ENCODE data around the gene TUT4. TPM values are rescaled to one million over a fixed set of nuclear protein-coding genes. Genes with fewer than 3 reads are reported as not detected.

Gene TUT4
- total and polyA plus RNA-seq, 4 donors, result 16.4 to 142 (median 28.5) TPM

GRCh38 chr1:52487632-52488031 lies 65.3 kb downstream of the TUT4 start:
- Histone ChIP-seq H3K9ac (ENCODE audit: insufficient read depth in 1 of 2, low read length in 2 of 2) (no peak overlapping the region), H3K27ac (ENCODE audit: low read depth in 1 of 2, low read length in 1 of 2) (no peak overlapping the region), H3K27me3 (ENCODE audit: control insufficient read depth in 3 of 3, insufficient read depth in 3 of 3, low read length in 2 of 3) (no peaks in the 10 kb centered on the region), H3K4me1 (ENCODE audit: control insufficient read depth in 5 of 5, insufficient read depth in 5 of 5, low read length in 5 of 5) (no peaks in the 10 kb centered on the region), H3K9me3 (ENCODE audit: control insufficient read depth in 4 of 4, insufficient read depth in 3 of 4, low read length in 3 of 4) (no peaks in the 10 kb centered on the region), H3K4me3 (no peak overlapping the region), H3K36me3 (ENCODE audit: control insufficient read depth in 4 of 4, insufficient read depth in 4 of 4, low read length in 4 of 4) (peaks cover 0 to 10% (median 2%) of the 10 kb centered on the region in 4 donors)
- 99% methylated on average over 2 of the region's 2 CpGs for WGBS, 2 donors
- TF ChIP-seq, protein P1, sequence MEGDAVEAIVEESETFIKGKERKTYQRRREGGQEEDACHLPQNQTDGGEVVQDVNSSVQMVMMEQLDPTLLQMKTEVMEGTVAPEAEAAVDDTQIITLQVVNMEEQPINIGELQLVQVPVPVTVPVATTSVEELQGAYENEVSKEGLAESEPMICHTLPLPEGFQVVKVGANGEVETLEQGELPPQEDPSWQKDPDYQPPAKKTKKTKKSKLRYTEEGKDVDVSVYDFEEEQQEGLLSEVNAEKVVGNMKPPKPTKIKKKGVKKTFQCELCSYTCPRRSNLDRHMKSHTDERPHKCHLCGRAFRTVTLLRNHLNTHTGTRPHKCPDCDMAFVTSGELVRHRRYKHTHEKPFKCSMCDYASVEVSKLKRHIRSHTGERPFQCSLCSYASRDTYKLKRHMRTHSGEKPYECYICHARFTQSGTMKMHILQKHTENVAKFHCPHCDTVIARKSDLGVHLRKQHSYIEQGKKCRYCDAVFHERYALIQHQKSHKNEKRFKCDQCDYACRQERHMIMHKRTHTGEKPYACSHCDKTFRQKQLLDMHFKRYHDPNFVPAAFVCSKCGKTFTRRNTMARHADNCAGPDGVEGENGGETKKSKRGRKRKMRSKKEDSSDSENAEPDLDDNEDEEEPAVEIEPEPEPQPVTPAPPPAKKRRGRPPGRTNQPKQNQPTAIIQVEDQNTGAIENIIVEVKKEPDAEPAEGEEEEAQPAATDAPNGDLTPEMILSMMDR (IDR thresholded peaks at IDR 0.05; ENCODE audit: control extremely low read depth, extremely low read depth), result no peak
- DNase-seq, result no peak
- ATAC-seq (ENCODE audit: insufficient read depth, low FRiP score), result no peak

- no peak for DNase-seq
- Histone ChIP-seq H3K9me3 (ENCODE audit: control insufficient read depth in 4 of 4, insufficient read depth in 3 of 4, low read length in 3 of 4) (no peaks in the 10 kb centered on the region), H3K36me3 (ENCODE audit: control insufficient read depth in 4 of 4, insufficient read depth in 4 of 4, low read length in 4 of 4) (peaks cover 5 to 15% (median 9%) of the 10 kb centered on the region in 4 donors), H3K27ac (ENCODE audit: low read depth in 1 of 2, low read length in 1 of 2) (no peak overlapping the region), H3K4me3 (no peak overlapping the region), H3K4me1 (ENCODE audit: control insufficient read depth in 5 of 5, insufficient read depth in 5 of 5, low read length in 5 of 5) (no peaks in the 10 kb centered on the region), H3K9ac (ENCODE audit: insufficient read depth in 1 of 2, low read length in 2 of 2) (no peak overlapping the region), H3K27me3 (ENCODE audit: control insufficient read depth in 3 of 3, insufficient read depth in 3 of 3, low read length in 2 of 3) (no peaks in the 10 kb centered on the region)
- TF ChIP-seq, protein P1 (IDR thresholded peaks at IDR 0.05; ENCODE audit: control extremely low read depth, extremely low read depth), result no peak
- WGBS, 2 donors, result 97% methylated on average over 7 of the region's 7 CpGs
- ATAC-seq (ENCODE audit: insufficient read depth, low FRiP score), result no peak
These were observed 70.4 kb downstream of the TUT4 start for GRCh38 chr1:52482326-52483004.

DNA sequence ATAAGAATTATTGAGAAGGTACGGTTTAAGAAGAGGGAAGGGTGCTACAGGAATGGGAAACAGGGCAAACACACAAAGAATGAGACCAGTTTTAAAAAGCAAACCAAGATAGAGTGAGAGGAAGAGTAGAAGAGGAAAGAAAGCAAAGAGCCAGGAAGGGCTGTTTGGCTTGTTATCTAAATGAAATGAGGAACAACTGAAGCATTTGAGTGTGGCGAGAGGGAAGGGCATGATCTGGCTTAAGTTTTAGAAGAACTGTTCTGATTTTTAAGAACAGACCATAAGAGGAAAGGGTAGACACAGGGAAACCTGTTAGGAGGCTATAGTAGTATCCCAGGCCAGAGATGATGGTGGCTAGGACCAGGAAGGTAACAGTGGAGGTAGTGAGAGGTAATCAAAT lies 73.8 kb downstream of the TUT4 start:
- Histone ChIP-seq H3K9ac (ENCODE audit: insufficient read depth in 1 of 2, low read length in 2 of 2) (no peak overlapping the region), H3K4me1 (ENCODE audit: control insufficient read depth in 5 of 5, insufficient read depth in 5 of 5, low read length in 5 of 5) (peaks cover 0 to 3% (median 0%) of the 10 kb centered on the region in 5 donors), H3K27ac (ENCODE audit: low read depth in 1 of 2, low read length in 1 of 2) (no peak overlapping the region), H3K4me3 (no peak overlapping the region), H3K36me3 (ENCODE audit: control insufficient read depth in 4 of 4, insufficient read depth in 4 of 4, low read length in 4 of 4) (peaks cover 5 to 26% (median 14%) of the 10 kb centered on the region in 4 donors), H3K9me3 (ENCODE audit: control insufficient read depth in 4 of 4, insufficient read depth in 3 of 4, low read length in 3 of 4) (no peaks in the 10 kb centered on the region), H3K27me3 (ENCODE audit: control insufficient read depth in 3 of 3, insufficient read depth in 3 of 3, low read length in 2 of 3) (no peaks in the 10 kb centered on the region)
- DNase-seq (no peak), ATAC-seq (ENCODE audit: insufficient read depth, low FRiP score) (no peak)
- TF ChIP-seq, protein P1 (IDR thresholded peaks at IDR 0.05; ENCODE audit: control extremely low read depth, extremely low read depth), result no peak
- WGBS, 2 donors, result 38 to 76% methylated on average over 2 of the region's 2 CpGs

Measured in lung (tissue), 12 donors.